ENCODE data around the gene ZNF511. TPM values are rescaled to one million over a fixed set of nuclear protein-coding genes. Genes with fewer than 3 reads are reported as not detected.

ZNF511 gene
- total and polyA plus RNA-seq, 9 of the 15 experiments (the other 6 are each of a cell fraction or from before 2014, with no cell fraction given) = 0.61 to 69.3 (median 40.1) TPM

DNA sequence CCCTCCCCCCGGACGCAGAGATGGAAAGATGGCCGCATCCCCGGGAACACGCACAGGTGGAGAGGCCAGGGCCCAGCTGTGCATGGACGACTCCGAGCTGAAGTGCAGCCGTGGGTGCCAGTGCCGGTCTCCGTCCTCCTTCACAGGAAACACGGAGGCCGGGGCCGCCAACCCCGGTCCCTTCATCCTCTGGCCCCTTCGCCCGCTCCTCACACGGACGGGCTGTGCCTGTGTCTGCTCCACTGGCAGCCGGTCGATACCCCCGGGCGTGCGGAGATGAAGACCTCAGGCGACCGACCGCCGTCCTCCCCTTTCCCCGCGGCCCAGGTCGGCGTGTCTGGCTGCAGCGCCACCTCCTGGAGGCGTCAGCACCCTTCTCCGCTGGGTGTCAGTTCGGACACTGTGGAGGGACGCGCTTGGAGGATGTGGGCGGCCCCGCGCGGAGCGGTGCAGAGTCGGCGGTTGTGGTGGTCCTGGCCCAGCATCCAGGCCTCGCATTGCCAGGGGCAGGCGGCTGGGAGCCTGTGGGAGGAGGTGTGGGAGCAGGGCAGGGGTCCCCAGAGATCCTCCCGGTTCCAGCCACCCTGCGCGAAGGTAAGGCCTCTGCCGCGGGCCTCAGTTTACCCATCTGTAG, 9.9 kb downstream of the ZNF511 start (continued):
- TF ChIP-seq ZFX (CRISPR knock-in tag; IDR thresholded peaks at IDR 0.05) (peak; percentile 67), IFI16 (CRISPR knock-in tag; IDR thresholded peaks at IDR 0.05) (no peak), ZNF583 (CRISPR knock-in tag; IDR thresholded peaks at IDR 0.05) (no peak), ZNF316 (IDR thresholded peaks at IDR 0.05) (no peak), FOXJ2 (tag; IDR thresholded peaks at IDR 0.05) (no peak), RUNX1 (IDR thresholded peaks at IDR 0.05; ENCODE audit: low read depth) (no peak), HDAC2 (IDR thresholded peaks at IDR 0.05) (no peak), PURB (CRISPR knock-in tag; IDR thresholded peaks at IDR 0.05; ENCODE audit: low read depth) (no peak), RERE (CRISPR knock-in tag; IDR thresholded peaks at IDR 0.05; ENCODE audit: borderline replicate concordance) (no peak), ETV6 (IDR thresholded peaks at IDR 0.05; ENCODE audit: borderline replicate concordance in 1 of 2, low read depth in 2 of 2, low read length in 1 of 2) (no peak), ETV6 (CRISPR knock-in tag; IDR thresholded peaks at IDR 0.05; ENCODE audit: borderline replicate concordance) (no peak), TAF15 (IDR thresholded peaks at IDR 0.05; ENCODE audit: low read depth, low read length) (no peak), ZNF347 (CRISPR knock-in tag; IDR thresholded peaks at IDR 0.05; ENCODE audit: low read depth) (no peak), ZHX1 (conservative IDR thresholded peaks at IDR 0.05; ENCODE audit: low read length) (no peak), ATF7 (IDR thresholded peaks at IDR 0.05) (peak; percentile 58)
- TF ChIP-seq, protein P1, sequence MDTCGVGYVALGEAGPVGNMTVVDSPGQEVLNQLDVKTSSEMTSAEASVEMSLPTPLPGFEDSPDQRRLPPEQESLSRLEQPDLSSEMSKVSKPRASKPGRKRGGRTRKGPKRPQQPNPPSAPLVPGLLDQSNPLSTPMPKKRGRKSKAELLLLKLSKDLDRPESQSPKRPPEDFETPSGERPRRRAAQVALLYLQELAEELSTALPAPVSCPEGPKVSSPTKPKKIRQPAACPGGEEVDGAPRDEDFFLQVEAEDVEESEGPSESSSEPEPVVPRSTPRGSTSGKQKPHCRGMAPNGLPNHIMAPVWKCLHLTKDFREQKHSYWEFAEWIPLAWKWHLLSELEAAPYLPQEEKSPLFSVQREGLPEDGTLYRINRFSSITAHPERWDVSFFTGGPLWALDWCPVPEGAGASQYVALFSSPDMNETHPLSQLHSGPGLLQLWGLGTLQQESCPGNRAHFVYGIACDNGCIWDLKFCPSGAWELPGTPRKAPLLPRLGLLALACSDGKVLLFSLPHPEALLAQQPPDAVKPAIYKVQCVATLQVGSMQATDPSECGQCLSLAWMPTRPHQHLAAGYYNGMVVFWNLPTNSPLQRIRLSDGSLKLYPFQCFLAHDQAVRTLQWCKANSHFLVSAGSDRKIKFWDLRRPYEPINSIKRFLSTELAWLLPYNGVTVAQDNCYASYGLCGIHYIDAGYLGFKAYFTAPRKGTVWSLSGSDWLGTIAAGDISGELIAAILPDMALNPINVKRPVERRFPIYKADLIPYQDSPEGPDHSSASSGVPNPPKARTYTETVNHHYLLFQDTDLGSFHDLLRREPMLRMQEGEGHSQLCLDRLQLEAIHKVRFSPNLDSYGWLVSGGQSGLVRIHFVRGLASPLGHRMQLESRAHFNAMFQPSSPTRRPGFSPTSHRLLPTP (IDR thresholded peaks at IDR 0.05; ENCODE audit: borderline replicate concordance, extremely low read depth, insufficient read length) = no peak
- TF ChIP-seq, protein P2, sequence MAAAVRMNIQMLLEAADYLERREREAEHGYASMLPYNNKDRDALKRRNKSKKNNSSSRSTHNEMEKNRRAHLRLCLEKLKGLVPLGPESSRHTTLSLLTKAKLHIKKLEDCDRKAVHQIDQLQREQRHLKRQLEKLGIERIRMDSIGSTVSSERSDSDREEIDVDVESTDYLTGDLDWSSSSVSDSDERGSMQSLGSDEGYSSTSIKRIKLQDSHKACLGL (CRISPR knock-in tag; IDR thresholded peaks at IDR 0.05; ENCODE audit: borderline replicate concordance, poor library complexity, severe bottlenecking) = no peak

Data from K562 (cell line).